Esophagus squamous epithelium (tissue), 5 donors: ENCODE data around the gene SYNPO. TPM values are rescaled to one million over a fixed set of nuclear protein-coding genes. Genes with fewer than 3 reads are reported as not detected.
A peak's percentile ranks its signal among the peaks of the same experiment; 100 is the strongest.

ENCODE experiments used
- DNase-seq: peaks from one replicate; lab custom pipeline; 2025; lab: John Stamatoyannopoulos, UW
- H3K27ac ChIP-seq, 4 donors: fragments of 200-600 bp; sonication (generic); one replicate each; pipeline ENCODE4 v1.5.1; 2016 to 2019; ENCODE audit warnings: mild to moderate bottlenecking in 1 of 4
- H3K27me3 ChIP-seq, 4 donors: fragments of 200-600 bp; sonication (generic); 1 replicate in 3 of 4; 2 replicates in 1 of 4; pipeline versions ENCODE4 v1.5.1 to v1.6.0; 2017 to 2021; ENCODE audit warnings: antibody characterized with exemption in 1 of 4
- H3K36me3 ChIP-seq, 3 donors: fragments of 200-600 bp; sonication (generic); one replicate each; pipeline ENCODE4 v1.5.1; 2016 to 2019
- H3K4me1 ChIP-seq, 3 donors: fragments of 200-600 bp; sonication (generic); one replicate each; pipeline ENCODE4 v1.5.1; 2017 to 2019
- H3K4me3 ChIP-seq, 4 donors: fragments of 200-600 bp; sonication (generic); 1 replicate in 3 of 4; 2 replicates in 1 of 4; pipeline ENCODE4 v1.5.1; 2016 to 2019; ENCODE audit warnings: mild to moderate bottlenecking in 2 of 4, moderate library complexity in 1 of 4
- H3K9me3 ChIP-seq, 3 donors: fragments of 200-600 bp; sonication (generic); one replicate each; pipeline ENCODE4 v1.5.1; 2016 to 2019
- CTCF ChIP-seq, 6 experiments: fragments of 450-650 bp in 4 of 6; fragments of 200-600 bp in 2 of 6; sonication (generic) in 2 of 6; IDR thresholded peaks; one replicate each; pipeline ENCODE4 v1.5.1; 2016 to 2019; ENCODE audit warnings: antibody characterized with exemption in 6 of 6, mild to moderate bottlenecking in 4 of 6, moderate library complexity in 4 of 6
- POLR2A ChIP-seq, 4 donors: fragments of 450-650 bp; IDR thresholded peaks; one replicate each; pipeline ENCODE4 v1.6.1; 2017; ENCODE audit warnings: antibody characterized with exemption in 4 of 4, mild to moderate bottlenecking in 4 of 4, moderate library complexity in 3 of 4
- WGBS, 2 donors: methylation state at CpG; one replicate each; pipeline ENCODE4 v1.1.5; 2018; 5-methylcytosine and 5-hydroxymethylcytosine counted together
- intact Hi-C: fragments of 100-400 bp; cut with DNase I; formaldehyde crosslinking; loops from one replicate; pipeline ENCODE4 v1.15.0; 2022
- total RNA-seq, 4 donors: library from RNA; depleted of rRNA; stranded (reverse); fragments of >200 nt; gene quantifications; one replicate each; pipeline ENCODE4 v1.1.0, GENCODE V29; 2016
- donor health status: DM: yes; HTN: yes; CAD: no.

The SYNPO gene
- total RNA-seq, 4 donors from 2014 or later, result 2.5 to 8.8 (median 5.6) TPM

- intact Hi-C loops, result no loop called here
- TF ChIP-seq CTCF (IDR thresholded peaks at IDR 0.05), result no peak
- no peak for TF ChIP-seq POLR2A (IDR thresholded peaks at IDR 0.05)
- H3K36me3 ChIP-seq, result no peaks in the 10 kb centered on the region
- no peak for DNase-seq
- peaks cover 29 to 98% (median 85%) of the 10 kb centered on the region in 3 donors for H3K4me1 ChIP-seq
- H3K4me3 ChIP-seq, result no peak overlapping the region
- no peaks in the 10 kb centered on the region for H3K9me3 ChIP-seq
- peak overlapping the region; percentile 22 to 70 (median 54) for H3K27ac ChIP-seq
- 0 to 16% methylated on average over 4 to 8 of the region's 17 CpGs for WGBS, 2 donors
- H3K27me3 ChIP-seq, result no peaks in the 10 kb centered on the region
Measured at GRCh38 chr5:150615141-150615699, 25.2 kb upstream of the SYNPO start.

GRCh38 chr5:150616024-150616470 is 24.4 kb upstream of the SYNPO start:
- Histone ChIP-seq H3K4me3 (no peak overlapping the region), H3K36me3 (no peaks in the 10 kb centered on the region), H3K4me1 (peaks cover 29 to 90% (median 80%) of the 10 kb centered on the region in 3 donors), H3K27ac (peak overlapping the region in 3 of 4 donors; percentile 22 to 70 (median 67)), H3K9me3 (no peaks in the 10 kb centered on the region), H3K27me3 (no peaks in the 10 kb centered on the region)
- TF ChIP-seq CTCF (IDR thresholded peaks at IDR 0.05) (no peak), POLR2A (IDR thresholded peaks at IDR 0.05) (no peak)
- 32 to 70% methylated on average over 2 to 5 of the region's 5 CpGs for WGBS, 2 donors
- intact Hi-C loops, result no loop called here
- DNase-seq, result no peak

GRCh38 chr5:150616506-150616905 is 24.0 kb upstream of the SYNPO start:
- intact Hi-C loops, result no loop called here
- TF ChIP-seq CTCF (IDR thresholded peaks at IDR 0.05), result no peak
- H3K36me3 ChIP-seq, result no peaks in the 10 kb centered on the region
- peak overlapping the region in 3 of 4 donors; percentile 22 to 70 (median 67) for H3K27ac ChIP-seq
- no peak for DNase-seq
- H3K27me3 ChIP-seq, result no peaks in the 10 kb centered on the region
- peaks cover 29 to 87% (median 76%) of the 10 kb centered on the region in 3 donors for H3K4me1 ChIP-seq
- H3K4me3 ChIP-seq, result no peak overlapping the region
- WGBS, 2 donors, result 84% methylated on average over 1 of the region's 1 CpG
- no peaks in the 10 kb centered on the region for H3K9me3 ChIP-seq

GRCh38 chr5:150618163-150618562 is 22.3 kb upstream of the SYNPO start:
- Histone ChIP-seq H3K27ac (peak overlapping the region; percentile 22 to 73 (median 66)), H3K36me3 (no peaks in the 10 kb centered on the region), H3K27me3 (no peaks in the 10 kb centered on the region), H3K9me3 (no peaks in the 10 kb centered on the region), H3K4me1 (peaks cover 29 to 77% (median 61%) of the 10 kb centered on the region in 3 donors), H3K4me3 (no peak overlapping the region)
- DNase-seq, result no peak
- WGBS, 2 donors, result 94 to 100% methylated on average over 1 to 2 of the region's 9 CpGs
- TF ChIP-seq CTCF (IDR thresholded peaks at IDR 0.05) (no peak), POLR2A (IDR thresholded peaks at IDR 0.05) (no peak)
- intact Hi-C loops, result no loop called here

- Histone ChIP-seq H3K36me3 (no peaks in the 10 kb centered on the region), H3K27ac (peak overlapping the region; percentile 22 to 73 (median 66)), H3K4me1 (peaks cover 28 to 77% (median 61%) of the 10 kb centered on the region in 3 donors), H3K4me3 (no peak overlapping the region), H3K27me3 (no peaks in the 10 kb centered on the region), H3K9me3 (no peaks in the 10 kb centered on the region)
- intact Hi-C loops, result no loop called here
- TF ChIP-seq CTCF (IDR thresholded peaks at IDR 0.05) (no peak), POLR2A (IDR thresholded peaks at IDR 0.05) (no peak)
- WGBS, 2 donors, result 56 to 76% methylated on average over 15 of the region's 17 CpGs
- no peak for DNase-seq
Measured at GRCh38 chr5:150618588-150619281, 21.7 kb upstream of the SYNPO start.
